ENCODE data around the gene LIG1.
A peak's percentile ranks its signal among the peaks of the same experiment; 100 is the strongest.

Gene LIG1

DNA sequence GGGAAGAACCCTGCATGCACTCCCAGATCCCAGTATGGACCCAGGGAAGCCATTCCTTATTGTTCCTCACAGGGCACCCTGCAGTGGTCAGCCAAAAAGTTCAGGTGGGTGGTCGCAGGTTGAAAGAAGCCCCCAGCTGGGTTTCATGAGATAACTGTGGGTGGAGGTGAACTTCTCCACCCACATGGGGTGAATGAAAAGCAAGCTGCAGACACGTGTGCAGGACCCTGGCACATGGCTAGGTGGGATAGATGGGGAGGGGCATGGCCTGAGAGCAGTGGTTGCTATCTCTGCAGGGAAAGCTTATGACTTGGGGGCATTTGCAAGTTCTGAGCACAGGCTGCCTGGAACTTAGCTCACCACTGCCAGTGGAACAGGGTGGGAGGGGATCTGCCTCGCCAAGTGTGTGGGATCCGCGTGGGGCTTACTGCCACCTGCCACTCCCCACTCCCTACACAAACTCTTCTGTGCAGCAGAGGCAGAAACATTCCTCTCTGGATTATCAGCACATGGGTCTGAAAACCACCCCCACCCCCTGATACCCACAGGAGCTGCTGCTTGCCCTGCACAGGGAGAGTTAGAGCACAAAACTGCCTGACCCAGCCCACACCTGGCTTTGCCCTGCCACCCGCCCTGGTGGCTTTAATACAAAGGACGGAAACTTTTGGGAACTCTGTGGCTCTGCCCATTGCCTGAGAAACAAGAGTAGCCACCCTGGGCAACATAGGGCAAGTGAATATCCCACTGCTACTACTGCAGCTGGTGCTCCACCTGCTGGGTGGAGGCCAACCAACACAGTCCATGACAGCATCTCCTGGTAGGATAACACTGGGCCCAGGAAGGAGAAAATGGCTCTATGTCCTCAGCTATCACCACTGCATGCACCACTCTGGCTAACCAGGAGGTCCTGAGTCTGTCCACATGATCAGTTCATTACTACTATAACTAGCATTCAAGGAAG lies 84.0 kb downstream of the LIG1 start (continued):
- TF ChIP-seq, protein P1, sequence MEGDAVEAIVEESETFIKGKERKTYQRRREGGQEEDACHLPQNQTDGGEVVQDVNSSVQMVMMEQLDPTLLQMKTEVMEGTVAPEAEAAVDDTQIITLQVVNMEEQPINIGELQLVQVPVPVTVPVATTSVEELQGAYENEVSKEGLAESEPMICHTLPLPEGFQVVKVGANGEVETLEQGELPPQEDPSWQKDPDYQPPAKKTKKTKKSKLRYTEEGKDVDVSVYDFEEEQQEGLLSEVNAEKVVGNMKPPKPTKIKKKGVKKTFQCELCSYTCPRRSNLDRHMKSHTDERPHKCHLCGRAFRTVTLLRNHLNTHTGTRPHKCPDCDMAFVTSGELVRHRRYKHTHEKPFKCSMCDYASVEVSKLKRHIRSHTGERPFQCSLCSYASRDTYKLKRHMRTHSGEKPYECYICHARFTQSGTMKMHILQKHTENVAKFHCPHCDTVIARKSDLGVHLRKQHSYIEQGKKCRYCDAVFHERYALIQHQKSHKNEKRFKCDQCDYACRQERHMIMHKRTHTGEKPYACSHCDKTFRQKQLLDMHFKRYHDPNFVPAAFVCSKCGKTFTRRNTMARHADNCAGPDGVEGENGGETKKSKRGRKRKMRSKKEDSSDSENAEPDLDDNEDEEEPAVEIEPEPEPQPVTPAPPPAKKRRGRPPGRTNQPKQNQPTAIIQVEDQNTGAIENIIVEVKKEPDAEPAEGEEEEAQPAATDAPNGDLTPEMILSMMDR (tag by site-specific recombination; IDR thresholded peaks at IDR 0.05) = 0 out of 2 replicates have a peak, but pooled peaks have one; percentile 8
- TF ChIP-seq KLF9 (tag by site-specific recombination; IDR thresholded peaks at IDR 0.05; ENCODE audit: low read depth) = no peak
- no peak for TF ChIP-seq ZNF114 (tag by site-specific recombination; IDR thresholded peaks at IDR 0.05)
- TF ChIP-seq ZNF426 (tag by site-specific recombination; IDR thresholded peaks at IDR 0.05) = no peak
- no peak for TF ChIP-seq BCL11A (tag by site-specific recombination; IDR thresholded peaks at IDR 0.05; ENCODE audit: low read depth)
- TF ChIP-seq TRIM28 (IDR thresholded peaks at IDR 0.05; ENCODE audit: borderline replicate concordance, low read length) = no peak
- no peak for TF ChIP-seq ZNF146 (tag by site-specific recombination; IDR thresholded peaks at IDR 0.05)
- TF ChIP-seq ZNF747 (tag by site-specific recombination; IDR thresholded peaks at IDR 0.05) = no peak
- no peak for TF ChIP-seq ZNF132 (tag by site-specific recombination; IDR thresholded peaks at IDR 0.05; ENCODE audit: borderline replicate concordance)
- TF ChIP-seq ZNF350 (tag by site-specific recombination; IDR thresholded peaks at IDR 0.05) = no peak
- TF ChIP-seq, protein P2, sequence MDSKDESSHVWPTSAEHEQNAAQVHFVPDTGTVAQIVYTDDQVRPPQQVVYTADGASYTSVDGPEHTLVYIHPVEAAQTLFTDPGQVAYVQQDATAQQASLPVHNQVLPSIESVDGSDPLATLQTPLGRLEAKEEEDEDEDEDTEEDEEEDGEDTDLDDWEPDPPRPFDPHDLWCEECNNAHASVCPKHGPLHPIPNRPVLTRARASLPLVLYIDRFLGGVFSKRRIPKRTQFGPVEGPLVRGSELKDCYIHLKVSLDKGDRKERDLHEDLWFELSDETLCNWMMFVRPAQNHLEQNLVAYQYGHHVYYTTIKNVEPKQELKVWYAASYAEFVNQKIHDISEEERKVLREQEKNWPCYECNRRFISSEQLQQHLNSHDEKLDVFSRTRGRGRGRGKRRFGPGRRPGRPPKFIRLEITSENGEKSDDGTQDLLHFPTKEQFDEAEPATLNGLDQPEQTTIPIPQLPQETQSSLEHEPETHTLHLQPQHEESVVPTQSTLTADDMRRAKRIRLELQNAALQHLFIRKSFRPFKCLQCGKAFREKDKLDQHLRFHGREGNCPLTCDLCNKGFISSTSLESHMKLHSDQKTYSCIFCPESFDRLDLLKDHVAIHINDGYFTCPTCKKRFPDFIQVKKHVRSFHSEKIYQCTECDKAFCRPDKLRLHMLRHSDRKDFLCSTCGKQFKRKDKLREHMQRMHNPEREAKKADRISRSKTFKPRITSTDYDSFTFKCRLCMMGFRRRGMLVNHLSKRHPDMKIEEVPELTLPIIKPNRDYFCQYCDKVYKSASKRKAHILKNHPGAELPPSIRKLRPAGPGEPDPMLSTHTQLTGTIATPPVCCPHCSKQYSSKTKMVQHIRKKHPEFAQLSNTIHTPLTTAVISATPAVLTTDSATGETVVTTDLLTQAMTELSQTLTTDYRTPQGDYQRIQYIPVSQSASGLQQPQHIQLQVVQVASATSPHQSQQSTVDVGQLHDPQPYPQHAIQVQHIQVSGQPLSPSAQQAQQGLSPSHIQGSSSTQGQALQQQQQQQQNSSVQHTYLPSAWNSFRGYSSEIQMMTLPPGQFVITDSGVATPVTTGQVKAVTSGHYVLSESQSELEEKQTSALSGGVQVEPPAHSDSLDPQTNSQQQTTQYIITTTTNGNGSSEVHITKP (tag by site-specific recombination; IDR thresholded peaks at IDR 0.05) = no peak
- TF ChIP-seq, protein P3, sequence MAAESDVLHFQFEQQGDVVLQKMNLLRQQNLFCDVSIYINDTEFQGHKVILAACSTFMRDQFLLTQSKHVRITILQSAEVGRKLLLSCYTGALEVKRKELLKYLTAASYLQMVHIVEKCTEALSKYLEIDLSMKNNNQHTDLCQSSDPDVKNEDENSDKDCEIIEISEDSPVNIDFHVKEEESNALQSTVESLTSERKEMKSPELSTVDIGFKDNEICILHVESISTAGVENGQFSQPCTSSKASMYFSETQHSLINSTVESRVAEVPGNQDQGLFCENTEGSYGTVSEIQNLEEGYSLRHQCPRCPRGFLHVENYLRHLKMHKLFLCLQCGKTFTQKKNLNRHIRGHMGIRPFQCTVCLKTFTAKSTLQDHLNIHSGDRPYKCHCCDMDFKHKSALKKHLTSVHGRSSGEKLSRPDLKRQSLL (tag by site-specific recombination; IDR thresholded peaks at IDR 0.05) = no peak
- no peak for TF ChIP-seq ZNF548 (tag by site-specific recombination; IDR thresholded peaks at IDR 0.05)

DNA sequence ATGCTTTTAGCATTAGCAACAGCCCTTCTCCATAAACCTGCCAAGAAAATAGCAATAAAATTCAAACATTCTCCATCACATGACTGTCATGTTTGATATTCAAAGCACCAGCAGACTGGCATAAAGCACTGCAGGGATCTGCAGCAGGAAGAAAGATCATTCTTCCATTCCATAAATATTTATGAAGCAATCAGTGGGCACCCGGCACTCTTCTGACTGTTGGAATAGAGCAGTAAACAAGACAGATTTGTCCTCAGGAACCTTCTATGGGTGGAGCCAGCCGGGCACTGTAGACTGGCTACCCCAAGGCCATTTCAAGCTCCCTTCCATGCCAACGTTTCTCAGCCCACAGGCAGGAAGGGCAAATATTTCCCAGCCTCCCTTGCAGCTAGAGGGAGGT lies 85.1 kb downstream of the LIG1 start:
- Histone ChIP-seq H3K9me3 (ENCODE audit: control insufficient read depth, insufficient read depth, low read depth, low read length) (no peaks in the 10 kb centered on the region), H3K27ac (ENCODE audit: extremely low read depth, low read depth, low read length) (no peak overlapping the region), H3K4me1 (ENCODE audit: control insufficient read depth, insufficient read depth, low read length) (no peaks in the 10 kb centered on the region), H3K36me3 (ENCODE audit: control insufficient read depth in 2 of 2, insufficient read depth in 1 of 2, low read length in 2 of 2) (no peaks in the 10 kb centered on the region), H3K4me3 (ENCODE audit: low read depth, low read length) (no peak overlapping the region)
- CTCF ChIA-PET = no interaction called here
- POLR2A ChIA-PET = no interaction called here
- TF ChIP-seq ZIC2 (tag by site-specific recombination; IDR thresholded peaks at IDR 0.05) (no peak), MEIS1 (CRISPR knock-in tag; IDR thresholded peaks at IDR 0.05; ENCODE audit: borderline replicate concordance) (no peak), ZNF791 (tag by site-specific recombination; IDR thresholded peaks at IDR 0.05) (no peak), ZNF311 (tag by site-specific recombination; IDR thresholded peaks at IDR 0.05; ENCODE audit: borderline replicate concordance) (no peak), ZFP3 (tag by site-specific recombination; IDR thresholded peaks at IDR 0.05; ENCODE audit: low read depth) (no peak), ZNF514 (tag by site-specific recombination; IDR thresholded peaks at IDR 0.05) (no peak), ZNF239 (tag by site-specific recombination; IDR thresholded peaks at IDR 0.05) (no peak)
- TF ChIP-seq, protein P4, sequence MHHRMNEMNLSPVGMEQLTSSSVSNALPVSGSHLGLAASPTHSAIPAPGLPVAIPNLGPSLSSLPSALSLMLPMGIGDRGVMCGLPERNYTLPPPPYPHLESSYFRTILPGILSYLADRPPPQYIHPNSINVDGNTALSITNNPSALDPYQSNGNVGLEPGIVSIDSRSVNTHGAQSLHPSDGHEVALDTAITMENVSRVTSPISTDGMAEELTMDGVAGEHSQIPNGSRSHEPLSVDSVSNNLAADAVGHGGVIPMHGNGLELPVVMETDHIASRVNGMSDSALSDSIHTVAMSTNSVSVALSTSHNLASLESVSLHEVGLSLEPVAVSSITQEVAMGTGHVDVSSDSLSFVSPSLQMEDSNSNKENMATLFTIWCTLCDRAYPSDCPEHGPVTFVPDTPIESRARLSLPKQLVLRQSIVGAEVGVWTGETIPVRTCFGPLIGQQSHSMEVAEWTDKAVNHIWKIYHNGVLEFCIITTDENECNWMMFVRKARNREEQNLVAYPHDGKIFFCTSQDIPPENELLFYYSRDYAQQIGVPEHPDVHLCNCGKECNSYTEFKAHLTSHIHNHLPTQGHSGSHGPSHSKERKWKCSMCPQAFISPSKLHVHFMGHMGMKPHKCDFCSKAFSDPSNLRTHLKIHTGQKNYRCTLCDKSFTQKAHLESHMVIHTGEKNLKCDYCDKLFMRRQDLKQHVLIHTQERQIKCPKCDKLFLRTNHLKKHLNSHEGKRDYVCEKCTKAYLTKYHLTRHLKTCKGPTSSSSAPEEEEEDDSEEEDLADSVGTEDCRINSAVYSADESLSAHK (tag by site-specific recombination; IDR thresholded peaks at IDR 0.05) = no peak
- TF ChIP-seq, protein P5, sequence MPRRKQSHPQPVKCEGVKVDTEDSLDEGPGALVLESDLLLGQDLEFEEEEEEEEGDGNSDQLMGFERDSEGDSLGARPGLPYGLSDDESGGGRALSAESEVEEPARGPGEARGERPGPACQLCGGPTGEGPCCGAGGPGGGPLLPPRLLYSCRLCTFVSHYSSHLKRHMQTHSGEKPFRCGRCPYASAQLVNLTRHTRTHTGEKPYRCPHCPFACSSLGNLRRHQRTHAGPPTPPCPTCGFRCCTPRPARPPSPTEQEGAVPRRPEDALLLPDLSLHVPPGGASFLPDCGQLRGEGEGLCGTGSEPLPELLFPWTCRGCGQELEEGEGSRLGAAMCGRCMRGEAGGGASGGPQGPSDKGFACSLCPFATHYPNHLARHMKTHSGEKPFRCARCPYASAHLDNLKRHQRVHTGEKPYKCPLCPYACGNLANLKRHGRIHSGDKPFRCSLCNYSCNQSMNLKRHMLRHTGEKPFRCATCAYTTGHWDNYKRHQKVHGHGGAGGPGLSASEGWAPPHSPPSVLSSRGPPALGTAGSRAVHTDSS (tag by site-specific recombination; IDR thresholded peaks at IDR 0.05) = no peak
- TF ChIP-seq, protein P6, sequence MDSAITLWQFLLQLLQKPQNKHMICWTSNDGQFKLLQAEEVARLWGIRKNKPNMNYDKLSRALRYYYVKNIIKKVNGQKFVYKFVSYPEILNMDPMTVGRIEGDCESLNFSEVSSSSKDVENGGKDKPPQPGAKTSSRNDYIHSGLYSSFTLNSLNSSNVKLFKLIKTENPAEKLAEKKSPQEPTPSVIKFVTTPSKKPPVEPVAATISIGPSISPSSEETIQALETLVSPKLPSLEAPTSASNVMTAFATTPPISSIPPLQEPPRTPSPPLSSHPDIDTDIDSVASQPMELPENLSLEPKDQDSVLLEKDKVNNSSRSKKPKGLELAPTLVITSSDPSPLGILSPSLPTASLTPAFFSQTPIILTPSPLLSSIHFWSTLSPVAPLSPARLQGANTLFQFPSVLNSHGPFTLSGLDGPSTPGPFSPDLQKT (IDR thresholded peaks at IDR 0.05; ENCODE audit: borderline replicate concordance, low read depth, low read length) = no peak
